Measurements from ENCODE around the gene TUBB3.

GRCh38 chr16:89944773-89945172 is 21.6 kb downstream of the TUBB3 start:
- TF ChIP-seq CTCF (IDR thresholded peaks at IDR 0.05) (no peak), POLR2A (IDR thresholded peaks at IDR 0.05) (no peak)
